Endothelial cell of umbilical vein (primary cell): Measurements from ENCODE around the gene DCK. TPM values are rescaled to one million over a fixed set of nuclear protein-coding genes. Genes with fewer than 3 reads are reported as not detected.

Experiments
- BruUV-seq: library from RNA; stranded (reverse); fragments of 400-500 nt; replicated peaks from 2 replicates; lab custom pipeline; 2021; lab: Mats Ljungman, UMichigan
- CTCF ChIA-PET: fragments of 300-600, 350-600 bp; sonication (Branson Sonifier 250); formaldehyde crosslinking; loops from one replicate; lab custom pipeline; 2021; ENCODE audit warnings: antibody characterized with exemption, inconsistent platforms; lab: Charles Lee
- POLR2A ChIA-PET: fragments of 300-600, 350-600 bp; sonication (Branson Sonifier 250); formaldehyde crosslinking; loops from one replicate; lab custom pipeline; 2021; ENCODE audit warnings: antibody characterized with exemption, inconsistent platforms; lab: Charles Lee
- DNase-seq: peaks from one replicate; pipeline ENCODE4 v3.0.0-alpha.2; 2011; ENCODE audit warnings: low read depth, low spot score
- FAIRE-seq: peaks from 2 replicates; lab custom pipeline; 2011; peaks lifted over from hg19 to GRCh38; lab: Jason Lieb, UNC
- H2AFZ ChIP-seq: 2 replicates; pipeline ENCODE4 v1.6.0; 2012; ENCODE audit warnings: low read depth, low read length, control low read depth, inconsistent platforms
- H3K27ac ChIP-seq: 2 replicates; pipeline ENCODE4 v1.5.1; 2011; ENCODE audit warnings: low read depth, mild to moderate bottlenecking, control low read depth, low read length, moderate library complexity; ENCODE audit not compliant: insufficient read depth
- H3K27me3 ChIP-seq, 2 experiments: 2 replicates each; pipeline versions ENCODE4 v1.6.0 to v1.6.1; 2011; ENCODE audit warnings: low read length in 2 of 2, mixed read lengths in 1 of 2; ENCODE audit not compliant: control insufficient read depth in 2 of 2, insufficient read depth in 2 of 2
- H3K36me3 ChIP-seq, 2 experiments: 2 replicates in 1 of 2; 3 replicates in 1 of 2; pipeline ENCODE4 v1.5.1; 2011; ENCODE audit warnings: low read length in 2 of 2, mild to moderate bottlenecking in 1 of 2, moderate library complexity in 1 of 2; ENCODE audit not compliant: control insufficient read depth in 2 of 2, insufficient read depth in 2 of 2; ENCODE audit errors: extremely low read depth in 1 of 2
- H3K4me1 ChIP-seq: 3 replicates; pipeline ENCODE4 v1.5.1; 2011; ENCODE audit warnings: mild to moderate bottlenecking, low read length; ENCODE audit not compliant: control insufficient read depth, insufficient read depth; ENCODE audit errors: extremely low read depth
- H3K4me2 ChIP-seq: 2 replicates; pipeline ENCODE4 v1.6.1; 2011; ENCODE audit warnings: low read length, control low read depth, mixed read lengths; ENCODE audit not compliant: insufficient read depth
- H3K4me3 ChIP-seq, 3 experiments: fragments of 200-600 bp in 1 of 3; sonication (generic), shearing (Covaris generic) in 1 of 3; replicated peaks in 1 of 3; 2 replicates each; pipeline ENCODE4 v1.5.1; 2011 to 2016; ENCODE audit warnings: control low read depth in 3 of 3, low read length in 3 of 3, mild to moderate bottlenecking in 2 of 3, inconsistent platforms in 1 of 3, low read depth in 1 of 3, moderate library complexity in 1 of 3; ENCODE audit not compliant: insufficient read depth in 1 of 3
- H3K79me2 ChIP-seq: 2 replicates; pipeline ENCODE4 v1.6.0; 2012; ENCODE audit warnings: low read length, inconsistent platforms; ENCODE audit not compliant: control insufficient read depth, insufficient read depth
- H3K9ac ChIP-seq: replicated peaks from 2 replicates; pipeline ENCODE3; 2011; ENCODE audit warnings: low read length, control low read depth; ENCODE audit not compliant: insufficient read depth; ENCODE audit errors: extremely low read depth
- H3K9me1 ChIP-seq: replicated peaks from 3 replicates; pipeline ENCODE4 v1.6.0; 2011; ENCODE audit warnings: mild to moderate bottlenecking, low read length; ENCODE audit not compliant: control insufficient read depth, insufficient read depth; ENCODE audit errors: extremely low read depth
- H3K9me3 ChIP-seq: replicated peaks from 2 replicates; pipeline ENCODE4 v1.5.1; 2012; ENCODE audit warnings: low read length, inconsistent platforms; ENCODE audit not compliant: control insufficient read depth, insufficient read depth
- H4K20me1 ChIP-seq: replicated peaks from 2 replicates; pipeline ENCODE3; 2011; ENCODE audit warnings: mild to moderate bottlenecking, low read length; ENCODE audit not compliant: control insufficient read depth, insufficient read depth; ENCODE audit errors: extremely low read depth
- EZH2 ChIP-seq: IDR thresholded peaks from 2 replicates; pipeline ENCODE4 v1.6.1; 2012; ENCODE audit warnings: borderline replicate concordance, low read depth, mild to moderate bottlenecking, moderate library complexity, low read length, inconsistent platforms; ENCODE audit not compliant: severe bottlenecking
- FOS ChIP-seq: IDR thresholded peaks from 2 replicates; pipeline ENCODE4 v1.6.1; 2011; ENCODE audit warnings: mild to moderate bottlenecking, low read length, moderate library complexity, borderline replicate concordance; ENCODE audit not compliant: insufficient read depth
- GATA2 ChIP-seq: IDR thresholded peaks from 2 replicates; pipeline ENCODE4 v1.7.0; 2011; ENCODE audit warnings: low read depth, mild to moderate bottlenecking, moderate library complexity, mixed read lengths, low read length; ENCODE audit not compliant: insufficient read length, insufficient read depth
- JUN ChIP-seq: IDR thresholded peaks from 2 replicates; pipeline ENCODE4 v1.6.1; 2011; ENCODE audit warnings: borderline replicate concordance, low read depth; ENCODE audit not compliant: insufficient read length, insufficient read depth
- MYC ChIP-seq: IDR thresholded peaks from one replicate; pipeline ENCODE4 v1.6.1; 2011; ENCODE audit warnings: mild to moderate bottlenecking, low read depth, low read length
- POLR2A ChIP-seq: IDR thresholded peaks from 2 replicates; pipeline ENCODE4 v1.6.1; 2012; ENCODE audit warnings: low read depth, mild to moderate bottlenecking, control low read depth, low read length
- POLR2AphosphoS5 ChIP-seq: IDR thresholded peaks from 2 replicates; pipeline ENCODE4 v1.6.1; 2012; ENCODE audit warnings: low read depth, mild to moderate bottlenecking, control low read depth, low read length, moderate library complexity; ENCODE audit not compliant: insufficient read depth
- dilution Hi-C: fragments of 300-500 bp; cut with MboI; formaldehyde crosslinking; loops from one replicate; pipeline ENCODE4 v1.15.0; 2019; ENCODE audit warnings: low sequenced_read_pairs; ENCODE audit not compliant: extremely low pct_ligation_motif_present
- intact Hi-C: fragments of 100-400 bp; cut with micrococcal nuclease; formaldehyde crosslinking; loops from one replicate; pipeline ENCODE4 v1.10.0; 2022
- polyA plus RNA-seq, 4 experiments: library from polyadenylated mRNA; depleted of rRNA in 3 of 4; stranded (reverse) in 3 of 4; unstranded in 1 of 4; fragments of >200 nt; gene quantifications; 2 replicates each; pipeline versions ENCODE4 v1.2.1 to v1.2.3, GENCODE V29; 2011 to 2012; ENCODE audit warnings: missing spikeins in 1 of 4
- total RNA-seq: library from RNA; stranded (reverse); gene quantifications from 2 replicates; pipeline ENCODE4 v1.2.3, GENCODE V29; 2021
- TF ChIP-seq, protein P1 (sequence below): IDR thresholded peaks from 2 replicates; pipeline ENCODE4 v1.6.1; 2011; ENCODE audit not compliant: insufficient read depth, insufficient read length
- TF ChIP-seq, protein P2 (sequence below), 2 donors: IDR thresholded peaks; 1 replicate in 1 of 2; 2 replicates in 1 of 2; pipeline ENCODE4 v1.5.1; 2011; ENCODE audit warnings: low read length in 2 of 2, mild to moderate bottlenecking in 2 of 2, moderate library complexity in 2 of 2, control low read depth in 1 of 2, inconsistent platforms in 1 of 2, low read depth in 1 of 2; ENCODE audit not compliant: insufficient read depth in 1 of 2; ENCODE audit errors: extremely low read depth in 1 of 2

DCK gene
- total and polyA plus RNA-seq, 2 donors (not counting 3 experiments of a cell fraction or from before 2014, with no cell fraction given) = 4.8 to 19.9 TPM

DNA sequence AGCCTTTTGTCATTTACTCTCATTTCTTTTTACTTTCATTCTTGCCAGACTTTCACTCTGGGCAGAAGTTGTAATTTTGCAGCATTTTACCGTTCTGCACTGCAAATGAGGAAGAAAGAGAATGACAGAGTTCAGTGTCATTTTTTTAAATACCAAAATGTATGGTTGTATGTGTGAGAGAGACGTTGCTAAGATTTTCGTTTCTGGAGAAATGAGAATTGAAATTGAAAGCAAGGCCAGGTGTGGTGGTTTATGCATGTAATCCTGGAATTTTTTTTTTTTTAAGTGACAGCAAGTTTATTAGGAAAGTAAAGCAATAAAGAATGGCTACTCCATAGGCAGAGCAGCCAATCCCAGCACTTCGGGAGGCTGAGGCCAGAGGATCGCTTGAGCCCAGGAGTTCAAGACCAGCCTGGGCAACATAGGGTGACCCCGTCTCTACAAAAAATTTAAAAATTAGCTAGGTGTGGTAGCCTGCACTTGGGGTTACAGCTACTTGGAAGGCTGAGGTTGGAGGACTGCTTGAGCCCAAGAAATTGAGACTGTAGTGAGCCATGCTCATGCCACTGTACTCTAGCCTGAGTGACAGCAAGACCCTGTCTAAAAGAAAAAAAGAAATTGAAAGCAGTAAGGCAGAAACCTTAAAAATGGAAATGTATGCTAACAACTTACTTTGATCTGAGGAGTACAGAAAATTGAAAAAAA is 12.9 kb downstream of the DCK start:
- H3K9ac ChIP-seq = no peak overlapping the region
- intact Hi-C loops = loop anchor here (5.0 kb wide), 1 partner anchor 169 kb away; the partner anchor contains the start of gene GRSF1
- ChIA-PET CTCF (interaction anchor here (0.7 to 7.4 kb wide), 3 partner anchors 10 to 450 kb away, joined by 3 to 97 read pairs (median 76); partner anchors contain the start of gene DCK), POLR2A (no interaction called here)
- BruUV-seq = no TSS peak
- peaks cover 2% of the 10 kb centered on the region for H3K4me1 ChIP-seq
- no peaks in the 10 kb centered on the region for H3K9me1 ChIP-seq
- H4K20me1 ChIP-seq = no peaks in the 10 kb centered on the region
- no peak overlapping the region for H2AFZ ChIP-seq
- H3K36me3 ChIP-seq = peaks cover 2 to 3% of the 10 kb centered on the region in 2 experiments
- H3K27ac ChIP-seq = no peak overlapping the region
- H3K9me3 ChIP-seq = no peaks in the 10 kb centered on the region
- TF ChIP-seq EZH2 (no peak), GATA2 (no peak), JUN (no peak), MYC (no peak), POLR2A (no peak), POLR2AphosphoS5 (no peak), FOS (no peak)
- TF ChIP-seq, protein P1, sequence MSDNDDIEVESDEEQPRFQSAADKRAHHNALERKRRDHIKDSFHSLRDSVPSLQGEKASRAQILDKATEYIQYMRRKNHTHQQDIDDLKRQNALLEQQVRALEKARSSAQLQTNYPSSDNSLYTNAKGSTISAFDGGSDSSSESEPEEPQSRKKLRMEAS = no peak
- TF ChIP-seq, protein P2, sequence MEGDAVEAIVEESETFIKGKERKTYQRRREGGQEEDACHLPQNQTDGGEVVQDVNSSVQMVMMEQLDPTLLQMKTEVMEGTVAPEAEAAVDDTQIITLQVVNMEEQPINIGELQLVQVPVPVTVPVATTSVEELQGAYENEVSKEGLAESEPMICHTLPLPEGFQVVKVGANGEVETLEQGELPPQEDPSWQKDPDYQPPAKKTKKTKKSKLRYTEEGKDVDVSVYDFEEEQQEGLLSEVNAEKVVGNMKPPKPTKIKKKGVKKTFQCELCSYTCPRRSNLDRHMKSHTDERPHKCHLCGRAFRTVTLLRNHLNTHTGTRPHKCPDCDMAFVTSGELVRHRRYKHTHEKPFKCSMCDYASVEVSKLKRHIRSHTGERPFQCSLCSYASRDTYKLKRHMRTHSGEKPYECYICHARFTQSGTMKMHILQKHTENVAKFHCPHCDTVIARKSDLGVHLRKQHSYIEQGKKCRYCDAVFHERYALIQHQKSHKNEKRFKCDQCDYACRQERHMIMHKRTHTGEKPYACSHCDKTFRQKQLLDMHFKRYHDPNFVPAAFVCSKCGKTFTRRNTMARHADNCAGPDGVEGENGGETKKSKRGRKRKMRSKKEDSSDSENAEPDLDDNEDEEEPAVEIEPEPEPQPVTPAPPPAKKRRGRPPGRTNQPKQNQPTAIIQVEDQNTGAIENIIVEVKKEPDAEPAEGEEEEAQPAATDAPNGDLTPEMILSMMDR (IDR thresholded peaks at IDR 0.05; ENCODE audit: extremely low read depth in 1 of 2, insufficient read depth in 1 of 2, low read depth in 1 of 2, low read length in 2 of 2) = no peak
- no peak for DNase-seq
- no peak overlapping the region for H3K4me2 ChIP-seq
- no peak for FAIRE-seq
- peaks cover 47% of the 10 kb centered on the region for H3K79me2 ChIP-seq
- no peak overlapping the region for H3K4me3 ChIP-seq
- H3K27me3 ChIP-seq = no peaks in the 10 kb centered on the region
- dilution Hi-C loops = no loop called here
